Activated CD4-positive, alpha-beta T cell treated with anti-CD3 and anti-CD28 coated beads for 36 hours (primary cell): ENCODE results near the gene SGTB. TPM values are rescaled to one million over a fixed set of nuclear protein-coding genes. Genes with fewer than 3 reads are reported as not detected.
"Not testable (repeated sequence)": the region's sequence is repeated elsewhere in the genome, so short reads cannot be mapped to it uniquely, and the experiment has no call there.

Source experiments
- ATAC-seq: fragments of 200-7000 bp; cut with Tn5 transposase; one replicate; pipeline ENCODE4 v1.10.0; 2021; ENCODE audit warnings: mild to moderate bottlenecking, moderate library complexity
- CTCF ChIA-PET: fragments of 350-600 bp; sonication (Branson Sonifier 250); formaldehyde crosslinking; loops from one replicate; lab custom pipeline; 2021; ENCODE audit warnings: antibody characterized with exemption; lab: Charles Lee
- POLR2A ChIA-PET: fragments of 350-600 bp; sonication (Branson Sonifier 250); formaldehyde crosslinking; loops from one replicate; lab custom pipeline; 2021; ENCODE audit warnings: antibody characterized with exemption, inconsistent platforms; lab: Charles Lee
- DNase-seq: peaks from one replicate; pipeline ENCODE4 v3.0.0-alpha.2; 2020
- H3K27ac Mint-ChIP-seq: one replicate; pipeline ENCODE4 v1.8.0; 2021; ENCODE audit warnings: mixed read lengths
- H3K27me3 Mint-ChIP-seq: one replicate; pipeline ENCODE4 v1.8.0; 2021; ENCODE audit warnings: mixed read lengths
- H3K36me3 Mint-ChIP-seq: one replicate; pipeline ENCODE4 v1.8.0; 2021; ENCODE audit warnings: low read depth, mixed read lengths
- H3K4me1 Mint-ChIP-seq: one replicate; pipeline ENCODE4 v1.8.0; 2021; ENCODE audit warnings: mixed read lengths
- H3K4me3 Mint-ChIP-seq: one replicate; pipeline ENCODE4 v1.8.0; 2021; ENCODE audit warnings: mild to moderate bottlenecking, moderate library complexity, mixed read lengths
- H3K9me3 Mint-ChIP-seq: one replicate; pipeline ENCODE4 v1.8.0; 2021; ENCODE audit warnings: low read depth, mixed read lengths
- intact Hi-C, 2 experiments: fragments of 100-400 bp; cut with DNase I in 1 of 2; cut with micrococcal nuclease in 1 of 2; formaldehyde crosslinking; loops; one replicate each; pipeline versions ENCODE4 v1.14.2 to v1.15.1; 2022 to 2024; cut with DNase I, micrococcal nuclease
- total RNA-seq, 2 experiments: library from RNA; stranded (reverse); gene quantifications; one replicate each; pipeline ENCODE4 v1.2.3, GENCODE V29; 2021

SGTB gene
- total RNA-seq, 2 experiments from 2014 or later, result 18.0 TPM

GRCh38 chr5:65704621-65705239 lies 17.2 kb downstream of the SGTB start:
- POLR2A ChIA-PET, result interaction anchor here (0.7 kb wide), 1 partner anchor 265 kb away, joined by 6 read pairs; no protein-coding TSS in a partner anchor

GRCh38 chr5:65702036-65702435 lies 19.9 kb downstream of the SGTB start:
- Mint-ChIP-seq H3K4me1 (no peaks in the 10 kb centered on the region), H3K27ac (no peak overlapping the region), H3K4me3 (no peak overlapping the region), H3K9me3 (no peaks in the 10 kb centered on the region), H3K36me3 (peaks cover 42% of the 10 kb centered on the region), H3K27me3 (no peaks in the 10 kb centered on the region)
- intact Hi-C loops, result no loop called here
- ATAC-seq (no peak), DNase-seq (no peak)
- ChIA-PET POLR2A (no interaction called here), CTCF (no interaction called here)

More at GRCh38 chr5:65704621-65705239, 17.2 kb downstream of the SGTB start:
- Mint-ChIP-seq H3K27ac (no peak overlapping the region), H3K36me3 (peaks cover 35% of the 10 kb centered on the region), H3K27me3 (no peaks in the 10 kb centered on the region), H3K4me3 (no peak overlapping the region), H3K9me3 (no peaks in the 10 kb centered on the region), H3K4me1 (peaks cover 3% of the 10 kb centered on the region)
- ATAC-seq (no peak), DNase-seq (no peak)
- CTCF ChIA-PET, result interaction anchor here (0.7 to 1.1 kb wide), 2 partner anchors 17 to 48 kb away, joined by 3 read pairs; partner anchors contain the start of genes NLN and SGTB
- intact Hi-C loops, result no loop called here

- Mint-ChIP-seq H3K4me1 (no peaks in the 10 kb centered on the region), H3K27me3 (no peaks in the 10 kb centered on the region), H3K4me3 (no peak overlapping the region), H3K27ac (no peak overlapping the region), H3K36me3 (peaks cover 30% of the 10 kb centered on the region), H3K9me3 (no peaks in the 10 kb centered on the region)
- ChIA-PET CTCF (no interaction called here), POLR2A (no interaction called here)
- no peak for ATAC-seq
- intact Hi-C loops, result no loop called here
- no peak for DNase-seq
Measured at GRCh38 chr5:65699338-65699737, 22.6 kb downstream of the SGTB start.

- H3K27me3 Mint-ChIP-seq, result no peaks in the 10 kb centered on the region
- ATAC-seq (no peak), DNase-seq (no peak)
- H3K4me3 Mint-ChIP-seq, result no peak overlapping the region
- H3K27ac Mint-ChIP-seq, result no peak overlapping the region
- CTCF ChIA-PET, result interaction anchor here (1.2 kb wide), 1 partner anchor 33 kb away, joined by 3 read pairs; no protein-coding TSS in a partner anchor
- intact Hi-C loops, result no loop called here
- POLR2A ChIA-PET, result no interaction called here
- H3K4me1 Mint-ChIP-seq, result no peaks in the 10 kb centered on the region
- peaks cover 22% of the 10 kb centered on the region for H3K36me3 Mint-ChIP-seq
- H3K9me3 Mint-ChIP-seq, result no peaks in the 10 kb centered on the region
Measured at GRCh38 chr5:65696892-65697291, 25.0 kb downstream of the SGTB start.

- Mint-ChIP-seq H3K27ac (no peak overlapping the region), H3K4me1 (no peaks in the 10 kb centered on the region), H3K27me3 (no peaks in the 10 kb centered on the region), H3K4me3 (no peak overlapping the region), H3K9me3 (no peaks in the 10 kb centered on the region), H3K36me3 (peaks cover 24% of the 10 kb centered on the region)
- DNase-seq, result no peak
- CTCF ChIA-PET, result interaction anchor here (0.8 kb wide), 1 partner anchor 18 kb away, joined by 3 read pairs; no protein-coding TSS in a partner anchor
- POLR2A ChIA-PET, result no interaction called here
- ATAC-seq, result no peak
- intact Hi-C loops, result no loop called here
Measured at GRCh38 chr5:65695896-65696295, 26.0 kb downstream of the SGTB start.

- Mint-ChIP-seq H3K27me3 (no peaks in the 10 kb centered on the region), H3K4me1 (no peaks in the 10 kb centered on the region), H3K27ac (no peak overlapping the region), H3K9me3 (no peaks in the 10 kb centered on the region), H3K36me3 (peaks cover 24% of the 10 kb centered on the region), H3K4me3 (no peak overlapping the region)
- ChIA-PET POLR2A (no interaction called here), CTCF (interaction anchor here (0.7 to 0.8 kb wide), 2 partner anchors 18 to 380 kb away, joined by 3 read pairs; no protein-coding TSS in a partner anchor)
- no peak for DNase-seq
- ATAC-seq, result no peak
- intact Hi-C loops, result no loop called here
Measured at GRCh38 chr5:65695162-65695755, 26.6 kb downstream of the SGTB start.

GRCh38 chr5:65693121-65693520 lies 28.8 kb downstream of the SGTB start:
- ChIA-PET CTCF (interaction anchor here (0.6 kb wide), 1 partner anchor 173 kb away, joined by 3 read pairs; no protein-coding TSS in a partner anchor), POLR2A (no interaction called here)
- no peak for ATAC-seq
- intact Hi-C loops, result no loop called here
- no peaks in the 10 kb centered on the region for H3K9me3 Mint-ChIP-seq
- peaks cover 12% of the 10 kb centered on the region for H3K36me3 Mint-ChIP-seq
- H3K27me3 Mint-ChIP-seq, result no peaks in the 10 kb centered on the region
- H3K4me1 Mint-ChIP-seq, result no peaks in the 10 kb centered on the region
- H3K4me3 Mint-ChIP-seq, result no peak overlapping the region
- no peak overlapping the region for H3K27ac Mint-ChIP-seq
- DNase-seq, result no peak

- DNase-seq, result no peak
- Mint-ChIP-seq H3K36me3 (peaks cover 45% of the 10 kb centered on the region), H3K9me3 (no peaks in the 10 kb centered on the region), H3K27me3 (no peaks in the 10 kb centered on the region), H3K27ac (no peak overlapping the region), H3K4me3 (no peak overlapping the region), H3K4me1 (peaks cover 22% of the 10 kb centered on the region)
- ChIA-PET CTCF (interaction anchor here (0.6 to 0.8 kb wide), 2 partner anchors 10 to 516 kb away, joined by 3 read pairs; no protein-coding TSS in a partner anchor), POLR2A (no interaction called here)
- ATAC-seq, result no peak
- intact Hi-C loops, result no loop called here
Measured at GRCh38 chr5:65682148-65682547, 39.8 kb downstream of the SGTB start.

GRCh38 chr5:65676056-65676455 lies 45.9 kb downstream of the SGTB start:
- H3K36me3 Mint-ChIP-seq, result peaks cover 42% of the 10 kb centered on the region
- intact Hi-C loops, DNase-seq, H3K4me3 Mint-ChIP-seq, H3K9me3 Mint-ChIP-seq, ATAC-seq, H3K27me3 Mint-ChIP-seq: not testable (repeated sequence)
- peak overlapping the region; percentile 47 for H3K27ac Mint-ChIP-seq
- ChIA-PET POLR2A (interaction anchor here (0.6 kb wide), 1 partner anchor 170 kb away, joined by 4 read pairs; no protein-coding TSS in a partner anchor), CTCF (interaction anchor here (1.0 to 1.3 kb wide), 3 partner anchors 9 to 11 kb away, joined by 3 read pairs; no protein-coding TSS in a partner anchor)
- peaks cover 37% of the 10 kb centered on the region for H3K4me1 Mint-ChIP-seq

GRCh38 chr5:65674749-65675148 lies 47.2 kb downstream of the SGTB start:
- ChIA-PET CTCF (no interaction called here), POLR2A (no interaction called here)
- no peak for DNase-seq
- ATAC-seq, result no peak
- Mint-ChIP-seq H3K36me3 (peaks cover 34% of the 10 kb centered on the region), H3K27ac (peak overlapping the region; percentile 15), H3K4me1 (peaks cover 35% of the 10 kb centered on the region), H3K27me3 (no peaks in the 10 kb centered on the region), H3K4me3 (no peak overlapping the region), H3K9me3 (no peaks in the 10 kb centered on the region)
- intact Hi-C loops, result no loop called here

- CTCF ChIA-PET, result interaction anchor here (0.9 kb wide), 1 partner anchor 22 kb away, joined by 3 read pairs; no protein-coding TSS in a partner anchor
Measured at GRCh38 chr5:65672796-65673195, 49.1 kb downstream of the SGTB start.

More at GRCh38 chr5:65672796-65673195, 49.1 kb downstream of the SGTB start:
- POLR2A ChIA-PET, result no interaction called here
- H3K9me3 Mint-ChIP-seq, result no peaks in the 10 kb centered on the region
- H3K36me3 Mint-ChIP-seq, result peaks cover 25% of the 10 kb centered on the region
- H3K4me1 Mint-ChIP-seq, result peaks cover 22% of the 10 kb centered on the region
- intact Hi-C loops, result no loop called here
- ATAC-seq (no peak), DNase-seq (no peak)
- H3K27ac Mint-ChIP-seq, result no peak overlapping the region
- H3K27me3 Mint-ChIP-seq, result no peaks in the 10 kb centered on the region
- no peak overlapping the region for H3K4me3 Mint-ChIP-seq
